BLaER1 treated with 17β-estradiol and CSF1 and Interleukin-3, amounts not matched to agents 10 nM and 100 nM (cell line): Measurements from ENCODE around the gene METTL3.

ENCODE experiments used
- H3K27ac ChIP-seq, 11 experiments: shearing (Covaris generic); formaldehyde crosslinking; 2 replicates each; pipeline ENCODE4 v1.8.1; 2022
- H3K27me3 ChIP-seq, 11 experiments: shearing (Covaris generic); formaldehyde crosslinking; 2 replicates each; pipeline ENCODE4 v1.8.1; 2022
- H3K36me3 ChIP-seq, 11 experiments: shearing (Covaris generic); formaldehyde crosslinking; 2 replicates each; pipeline ENCODE4 v1.8.1; 2022
- H3K4me1 ChIP-seq, 10 experiments: shearing (Covaris generic); formaldehyde crosslinking; 2 replicates each; pipeline ENCODE4 v1.8.1; 2022
- H3K4me2 ChIP-seq, 11 experiments: shearing (Covaris generic); formaldehyde crosslinking; 2 replicates each; pipeline ENCODE4 v1.8.1; 2022
- H3K4me3 ChIP-seq, 10 experiments: shearing (Covaris generic); formaldehyde crosslinking; 2 replicates each; pipeline ENCODE4 v1.8.1; 2022
- H3K9ac ChIP-seq, 11 experiments: shearing (Covaris generic); formaldehyde crosslinking; 2 replicates each; pipeline ENCODE4 v1.8.1; 2022
- H3K9me3 ChIP-seq, 11 experiments: shearing (Covaris generic); formaldehyde crosslinking; replicated peaks in 1 of 11; 2 replicates each; pipeline ENCODE4 v1.8.1; 2022
- H4K20me1 ChIP-seq, 11 experiments: shearing (Covaris generic); formaldehyde crosslinking; 2 replicates each; pipeline ENCODE4 v1.8.1; 2022
- Cebpa-rat ChIP-seq, 11 experiments: shearing (Covaris generic); IDR thresholded peaks; 2 replicates each; pipeline ENCODE4 v1.8.1; 2022

METTL3 gene

DNA sequence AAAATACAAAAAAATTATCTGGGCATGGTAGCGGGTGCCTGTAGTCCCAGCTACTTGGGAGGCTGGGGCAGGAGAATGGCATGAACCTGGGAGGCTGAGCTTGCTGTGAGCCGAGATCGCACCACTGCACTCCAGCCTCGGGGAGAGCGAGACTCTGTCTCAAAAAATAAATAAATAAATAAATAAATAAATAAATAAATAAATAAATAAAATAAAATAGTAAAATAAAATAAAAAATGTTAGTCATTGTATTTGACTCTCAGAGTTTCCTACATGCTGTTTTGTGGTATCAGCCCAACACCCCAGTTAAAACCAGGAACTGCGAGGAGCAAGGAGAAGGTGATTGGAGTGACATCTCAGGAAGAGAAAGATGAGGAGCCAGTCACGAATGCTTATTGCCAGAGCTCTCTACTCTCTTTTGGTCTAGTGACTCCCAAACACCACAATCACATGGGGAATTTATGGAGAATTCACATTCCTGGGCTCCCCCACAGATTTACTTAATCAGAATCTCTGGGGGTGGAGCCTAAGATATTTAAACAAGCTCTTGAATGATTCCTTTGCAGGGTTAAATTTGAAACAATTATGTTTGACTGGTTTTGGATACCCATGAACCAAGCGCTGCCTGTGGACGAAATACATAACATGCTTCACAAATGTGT, 30.4 kb upstream of the METTL3 start:
- TF ChIP-seq Cebpa-rat (IDR thresholded peaks at IDR 0.05) = no peak
- no peaks in the 10 kb centered on the region for H3K36me3 ChIP-seq
- H3K9ac ChIP-seq = no peak overlapping the region
- H4K20me1 ChIP-seq = no peaks in the 10 kb centered on the region
- peaks cover 9 to 25% (median 19%) of the 10 kb centered on the region in 11 experiments for H3K27me3 ChIP-seq
- H3K4me3 ChIP-seq = no peak overlapping the region
- H3K9me3 ChIP-seq = no peaks in the 10 kb centered on the region
- no peaks in the 10 kb centered on the region; a peak in 1 of 20 replicates for H3K4me1 ChIP-seq
- no peak overlapping the region for H3K4me2 ChIP-seq
- H3K27ac ChIP-seq = no peak overlapping the region

GRCh38 chr14:21539189-21539940, 28.2 kb upstream of the METTL3 start:
- Histone ChIP-seq H3K27ac (no peak overlapping the region), H3K9ac (no peak overlapping the region), H3K4me2 (no peak overlapping the region), H3K4me3 (no peak overlapping the region), H4K20me1 (no peaks in the 10 kb centered on the region), H3K27me3 (peaks cover 20 to 43% (median 34%) of the 10 kb centered on the region in 11 experiments), H3K9me3 (no peaks in the 10 kb centered on the region), H3K4me1 (peaks cover 0 to 5% (median 0%) of the 10 kb centered on the region in 10 experiments; a peak in 1 of 20 replicates), H3K36me3 (no peaks in the 10 kb centered on the region)
- no peak for TF ChIP-seq Cebpa-rat (IDR thresholded peaks at IDR 0.05)

- no peak overlapping the region for H3K9ac ChIP-seq
- no peak overlapping the region for H3K4me2 ChIP-seq
- no peak overlapping the region for H3K27ac ChIP-seq
- peaks cover 0 to 5% (median 0%) of the 10 kb centered on the region in 10 experiments; a peak in 1 of 20 replicates for H3K4me1 ChIP-seq
- no peak for TF ChIP-seq Cebpa-rat (IDR thresholded peaks at IDR 0.05)
- H3K9me3 ChIP-seq = no peaks in the 10 kb centered on the region
- H3K36me3 ChIP-seq = no peaks in the 10 kb centered on the region
- no peaks in the 10 kb centered on the region for H4K20me1 ChIP-seq
- H3K4me3 ChIP-seq = no peak overlapping the region
- H3K27me3 ChIP-seq = peaks cover 20 to 43% (median 34%) of the 10 kb centered on the region in 11 experiments
Measured at GRCh38 chr14:21537090-21537424, 25.9 kb upstream of the METTL3 start.

GRCh38 chr14:21536418-21537089, 25.4 kb upstream of the METTL3 start:
- Histone ChIP-seq H4K20me1 (no peaks in the 10 kb centered on the region), H3K4me3 (no peak overlapping the region), H3K4me2 (no peak overlapping the region), H3K9ac (no peak overlapping the region), H3K4me1 (peaks cover 0 to 5% (median 0%) of the 10 kb centered on the region in 10 experiments; a peak in 1 of 20 replicates), H3K27me3 (peaks cover 20 to 43% (median 34%) of the 10 kb centered on the region in 11 experiments), H3K36me3 (no peaks in the 10 kb centered on the region), H3K9me3 (no peaks in the 10 kb centered on the region), H3K27ac (no peak overlapping the region)
- TF ChIP-seq Cebpa-rat (IDR thresholded peaks at IDR 0.05) = no peak

GRCh38 chr14:21535545-21536417, 24.6 kb upstream of the METTL3 start:
- no peak overlapping the region for H3K9ac ChIP-seq
- H3K4me3 ChIP-seq = no peak overlapping the region
- H3K4me2 ChIP-seq = no peak overlapping the region
- H3K9me3 ChIP-seq = no peaks in the 10 kb centered on the region
- H3K4me1 ChIP-seq = peaks cover 0 to 5% (median 0%) of the 10 kb centered on the region in 10 experiments; a peak in 1 of 20 replicates
- H3K27me3 ChIP-seq = peaks cover 20 to 43% (median 34%) of the 10 kb centered on the region in 11 experiments
- no peaks in the 10 kb centered on the region for H3K36me3 ChIP-seq
- no peak for TF ChIP-seq Cebpa-rat (IDR thresholded peaks at IDR 0.05)
- no peak overlapping the region for H3K27ac ChIP-seq
- H4K20me1 ChIP-seq = no peaks in the 10 kb centered on the region

DNA sequence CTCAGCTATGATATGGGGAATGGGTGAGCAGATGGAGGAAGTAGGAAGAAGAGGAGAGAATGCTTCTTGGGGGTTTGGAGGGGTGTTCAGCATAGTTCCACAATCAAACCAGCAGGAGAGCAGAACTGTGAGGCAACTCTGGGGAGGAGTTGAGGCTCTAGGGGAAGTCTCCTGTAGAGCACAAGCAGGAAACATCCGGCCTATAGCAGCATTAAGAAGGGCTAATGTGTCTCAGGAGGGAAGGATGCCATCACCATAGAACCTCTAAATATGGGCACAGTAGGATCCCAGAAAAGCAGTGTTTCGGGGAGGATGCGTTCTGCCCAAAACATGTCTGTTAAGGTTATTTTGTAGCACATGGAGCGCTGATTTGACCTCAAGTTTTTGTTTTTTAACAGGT, 23.4 kb upstream of the METTL3 start:
- H3K27me3 ChIP-seq = peaks cover 20 to 43% (median 34%) of the 10 kb centered on the region in 11 experiments

GRCh38 chr14:21533294-21533693, 22.2 kb upstream of the METTL3 start:
- no peak overlapping the region for H3K27ac ChIP-seq
- no peaks in the 10 kb centered on the region for H4K20me1 ChIP-seq
- H3K9ac ChIP-seq = no peak overlapping the region
- no peak for TF ChIP-seq Cebpa-rat (IDR thresholded peaks at IDR 0.05)
- no peaks in the 10 kb centered on the region for H3K36me3 ChIP-seq
- no peaks in the 10 kb centered on the region for H3K9me3 ChIP-seq
- no peak overlapping the region for H3K4me3 ChIP-seq
- H3K27me3 ChIP-seq = peaks cover 20 to 38% (median 29%) of the 10 kb centered on the region in 11 experiments
- no peak overlapping the region for H3K4me2 ChIP-seq
- H3K4me1 ChIP-seq = peaks cover 0 to 5% (median 0%) of the 10 kb centered on the region in 10 experiments; a peak in 1 of 20 replicates

More for the DNA sequence above, 23.4 kb upstream of the METTL3 start:
- Histone ChIP-seq H3K9me3 (no peaks in the 10 kb centered on the region), H4K20me1 (no peaks in the 10 kb centered on the region), H3K9ac (no peak overlapping the region), H3K4me1 (peaks cover 0 to 5% (median 0%) of the 10 kb centered on the region in 10 experiments; a peak in 1 of 20 replicates), H3K36me3 (no peaks in the 10 kb centered on the region), H3K27ac (no peak overlapping the region), H3K4me3 (no peak overlapping the region), H3K4me2 (peak overlapping the region in 2 of 11 experiments; percentile 16 to 22; a peak in 3 of 22 replicates)
- TF ChIP-seq Cebpa-rat (IDR thresholded peaks at IDR 0.05) = no peak

DNA sequence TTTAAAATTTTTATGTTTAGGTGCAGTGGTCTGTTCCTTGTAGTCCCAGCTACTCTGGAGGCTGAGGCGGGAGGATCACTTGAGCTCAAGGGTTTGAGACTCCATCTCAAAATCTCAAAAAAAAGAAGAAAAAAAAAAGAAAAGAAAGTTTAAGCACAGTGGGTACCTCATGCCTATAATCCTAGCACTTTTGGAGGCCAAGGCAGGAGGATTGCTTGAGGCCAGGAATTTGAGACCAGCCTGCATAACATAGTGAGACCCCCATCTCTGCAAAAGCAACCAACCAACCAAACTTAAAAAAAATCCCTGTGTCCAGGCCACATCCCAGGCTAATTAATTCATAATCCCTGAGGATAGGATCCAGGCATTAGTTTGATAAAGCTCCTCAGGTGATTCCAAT, 18.4 kb upstream of the METTL3 start:
- Histone ChIP-seq H3K27me3 (peaks cover 0 to 5% (median 0%) of the 10 kb centered on the region in 11 experiments; a peak in 3 of 22 replicates), H3K4me1 (peaks cover 12 to 27% (median 24%) of the 10 kb centered on the region in 10 experiments), H3K36me3 (no peaks in the 10 kb centered on the region), H3K4me2 (no peak overlapping the region), H3K4me3 (no peak overlapping the region), H3K9me3 (no peaks in the 10 kb centered on the region), H3K9ac (no peak overlapping the region), H3K27ac (no peak overlapping the region), H4K20me1 (no peaks in the 10 kb centered on the region)
- no peak for TF ChIP-seq Cebpa-rat (IDR thresholded peaks at IDR 0.05)
